ENCODE data around the gene ST8SIA1.

GRCh38 chr12:22318108-22318737 is 16.3 kb downstream of the ST8SIA1 start:
- TF ChIP-seq, protein P1, sequence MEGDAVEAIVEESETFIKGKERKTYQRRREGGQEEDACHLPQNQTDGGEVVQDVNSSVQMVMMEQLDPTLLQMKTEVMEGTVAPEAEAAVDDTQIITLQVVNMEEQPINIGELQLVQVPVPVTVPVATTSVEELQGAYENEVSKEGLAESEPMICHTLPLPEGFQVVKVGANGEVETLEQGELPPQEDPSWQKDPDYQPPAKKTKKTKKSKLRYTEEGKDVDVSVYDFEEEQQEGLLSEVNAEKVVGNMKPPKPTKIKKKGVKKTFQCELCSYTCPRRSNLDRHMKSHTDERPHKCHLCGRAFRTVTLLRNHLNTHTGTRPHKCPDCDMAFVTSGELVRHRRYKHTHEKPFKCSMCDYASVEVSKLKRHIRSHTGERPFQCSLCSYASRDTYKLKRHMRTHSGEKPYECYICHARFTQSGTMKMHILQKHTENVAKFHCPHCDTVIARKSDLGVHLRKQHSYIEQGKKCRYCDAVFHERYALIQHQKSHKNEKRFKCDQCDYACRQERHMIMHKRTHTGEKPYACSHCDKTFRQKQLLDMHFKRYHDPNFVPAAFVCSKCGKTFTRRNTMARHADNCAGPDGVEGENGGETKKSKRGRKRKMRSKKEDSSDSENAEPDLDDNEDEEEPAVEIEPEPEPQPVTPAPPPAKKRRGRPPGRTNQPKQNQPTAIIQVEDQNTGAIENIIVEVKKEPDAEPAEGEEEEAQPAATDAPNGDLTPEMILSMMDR (IDR thresholded peaks at IDR 0.05 in 8 of 11, conservative IDR thresholded peaks at IDR 0.05 in 3 of 11) = no peak
- TF ChIP-seq POLR2A (IDR thresholded peaks at IDR 0.05) = no peak
- no peak for TF ChIP-seq POLR2AphosphoS5 (IDR thresholded peaks at IDR 0.05)
